Left cardiac atrium (tissue), 4 donors: ENCODE measurements around the gene YTHDF1. TPM values are rescaled to one million over a fixed set of nuclear protein-coding genes. Genes with fewer than 3 reads are reported as not detected.
"Not testable (repeated sequence)": the region's sequence is repeated elsewhere in the genome, so short reads cannot be mapped to it uniquely, and the experiment has no call there.

Experiments
- ATAC-seq, 2 donors: fragments of 200-7000 bp; cut with Tn5 transposase; one replicate each; pipeline ENCODE4 v1.9.1; 2020; ENCODE audit warnings: mild to moderate bottlenecking in 2 of 2, moderate library complexity in 2 of 2
- DNase-seq: peaks from one replicate; pipeline ENCODE4 v3.0.0-alpha.2; 2020
- intact Hi-C, 2 donors: fragments of 100-400 bp; cut with DNase I; formaldehyde crosslinking; loops; one replicate each; pipeline versions ENCODE4 v1.14.1 to v1.15.1; 2022 to 2023
- total RNA-seq, 2 donors: library from RNA; stranded (reverse); fragmentation: NEBNext Ultra II Directional; extraction: Animal tissue kit (Norgen Biotek cat#: 25700); gene quantifications; one replicate each; pipeline ENCODE4 v1.2.1, GENCODE V29; 2021
- donor health status: DM: no; HTN: yes; CAD: no.
- donor health status: DM: no; HTN: yes; CAD: no; lungs with severe emphysema.
- donor health status: DM: yes; HTN: yes; CAD: no.
- donor health status: Dilated cardiomyopathy.

YTHDF1 gene
- total RNA-seq, 2 donors from 2014 or later, result 19.3 to 29.9 TPM

DNA sequence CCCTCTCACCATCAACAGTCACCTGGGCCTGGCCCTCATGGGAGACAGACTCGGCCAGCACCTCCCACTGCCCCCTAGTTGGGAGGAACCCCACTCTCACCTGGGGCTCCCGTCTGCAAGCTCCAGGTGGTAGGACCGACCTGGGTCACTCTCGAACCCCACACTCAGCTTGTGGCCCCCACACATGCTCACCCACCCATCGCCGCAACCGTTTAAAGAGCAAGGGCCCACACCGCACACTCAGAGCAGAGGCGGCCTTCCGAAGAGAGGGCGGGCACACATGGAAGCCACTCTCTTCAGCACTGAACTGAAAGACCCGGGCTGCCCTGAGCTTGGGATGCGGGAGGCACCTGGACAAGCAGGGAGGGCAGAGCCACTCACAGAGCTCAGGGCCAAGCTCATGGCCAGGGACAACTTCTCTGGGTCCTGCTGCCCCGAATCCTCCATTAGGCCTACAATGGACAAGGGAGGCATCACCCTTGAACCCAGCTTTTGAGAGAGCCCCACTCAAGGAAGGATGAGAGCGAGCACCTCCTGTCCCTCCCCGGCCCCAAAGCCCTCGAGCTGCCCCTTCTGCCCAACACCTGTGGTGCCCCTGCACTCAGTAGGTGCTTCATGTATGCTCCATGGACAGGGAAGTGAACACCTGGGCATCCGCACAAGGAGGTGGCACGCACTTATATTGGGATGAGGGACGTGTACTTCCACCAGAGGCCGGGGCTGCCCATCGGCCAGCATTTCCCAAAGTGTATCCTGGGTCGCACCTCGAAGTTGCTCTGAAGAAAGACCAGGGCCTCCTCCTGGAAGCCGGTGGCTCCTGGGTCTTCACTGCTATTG lies 50.4 kb downstream of the YTHDF1 start:
- no peak for ATAC-seq
- intact Hi-C loops, result no loop called here
- no peak for DNase-seq

- no peak for DNase-seq
Measured at GRCh38 chr20:63164484-63165355, 51.2 kb downstream of the YTHDF1 start.

DNA sequence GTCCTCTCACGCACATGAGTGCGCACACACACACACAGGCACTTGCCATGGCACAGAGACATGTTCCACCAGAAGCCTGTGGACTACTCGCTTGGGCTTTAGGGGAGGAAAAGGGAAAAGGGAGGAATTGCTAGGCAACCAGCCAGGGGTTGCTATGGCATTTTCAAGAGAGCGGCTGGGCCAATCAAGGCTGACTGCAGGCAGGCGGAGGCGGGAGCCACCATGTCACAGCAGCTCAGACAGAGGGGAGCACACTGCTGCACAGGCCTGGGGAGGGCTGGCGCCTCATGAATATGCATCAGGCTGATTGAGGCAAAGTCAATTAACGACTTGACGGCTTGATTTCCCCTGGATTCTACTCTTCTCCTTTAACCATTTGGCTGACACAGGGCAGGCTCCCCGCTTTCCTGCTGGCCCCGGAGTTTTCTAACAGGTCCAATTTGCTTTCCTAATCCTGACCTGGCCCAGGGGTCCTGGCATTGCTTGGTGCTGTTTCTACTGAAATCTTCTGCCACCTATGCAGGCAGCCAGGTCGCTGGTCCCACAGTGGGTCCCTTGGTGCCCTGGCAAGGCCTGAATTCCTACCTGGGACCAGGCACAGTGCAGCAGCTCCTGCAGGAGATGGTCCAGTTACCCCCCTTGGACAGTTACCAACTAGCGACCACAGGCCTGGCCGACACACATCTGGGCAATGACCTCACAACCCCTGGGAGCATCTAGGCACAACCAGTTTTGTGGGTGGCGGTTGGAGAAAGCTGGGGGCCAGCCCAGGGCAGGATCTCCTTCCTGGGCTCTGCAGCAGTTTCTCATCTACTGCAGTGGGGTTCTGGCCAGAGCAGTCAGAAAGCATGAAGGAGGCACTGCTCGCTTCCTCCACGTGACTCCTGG lies 52.1 kb downstream of the YTHDF1 start:
- DNase-seq (no peak), ATAC-seq (no peak)
- intact Hi-C loops, result no loop called here

More at GRCh38 chr20:63164484-63165355, 51.2 kb downstream of the YTHDF1 start:
- intact Hi-C loops, result no loop called here
- ATAC-seq, result no peak

DNA sequence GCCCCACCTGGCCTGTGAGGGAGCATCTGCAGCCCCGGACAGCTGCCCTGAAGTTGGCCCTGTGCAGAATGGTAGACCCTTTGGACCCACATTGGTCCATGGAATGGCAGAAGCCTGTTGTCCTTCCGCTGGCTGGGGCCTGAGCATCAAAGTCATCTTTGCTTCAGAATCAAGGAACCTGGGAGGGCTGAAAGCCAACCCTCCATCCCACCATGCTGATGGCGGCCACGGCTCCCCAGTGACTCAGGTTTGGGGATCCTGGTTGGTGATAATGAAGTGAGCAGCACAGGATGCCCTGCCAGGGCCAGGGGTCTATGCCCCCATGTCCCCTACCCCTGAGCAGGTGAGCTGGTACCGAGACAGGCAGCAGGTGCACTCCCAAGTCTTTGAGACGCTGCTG lies 52.8 kb downstream of the YTHDF1 start:
- intact Hi-C loops, result no loop called here
- DNase-seq, result no peak
- no peak for ATAC-seq

GRCh38 chr20:63162206-63162795 lies 53.6 kb downstream of the YTHDF1 start:
- ATAC-seq (no peak), DNase-seq (no peak)
- intact Hi-C loops, result no loop called here

- ATAC-seq (no peak), DNase-seq (no peak)
- intact Hi-C loops, result no loop called here
Measured at GRCh38 chr20:63161176-63161651, 54.7 kb downstream of the YTHDF1 start.

DNA sequence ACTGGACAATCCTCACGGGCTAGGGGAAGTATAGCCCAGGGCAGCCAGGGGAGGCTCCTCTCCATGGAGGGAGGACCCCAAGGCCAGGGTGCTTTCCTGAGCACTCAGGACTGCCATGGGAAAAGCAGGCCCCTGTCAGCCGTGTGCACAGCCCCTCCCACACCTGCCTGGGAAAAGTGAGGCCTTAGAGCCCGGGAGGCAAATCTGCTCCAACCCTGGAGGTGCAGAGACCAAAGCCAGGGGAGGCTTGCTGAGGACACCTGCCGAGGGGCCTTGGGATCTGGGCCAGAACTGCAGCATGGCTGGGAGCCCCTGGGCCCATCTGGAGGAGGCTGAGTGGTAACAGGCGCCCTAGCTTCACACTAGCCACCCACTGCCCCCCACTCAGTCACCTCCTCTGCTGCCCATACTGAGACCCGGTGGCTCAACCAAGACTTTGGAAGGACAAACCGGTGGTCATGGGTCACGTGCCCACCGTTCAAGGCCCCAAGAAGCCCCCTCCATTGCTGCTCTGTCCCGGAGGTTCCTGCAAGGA lies 55.2 kb downstream of the YTHDF1 start:
- ATAC-seq, result no peak
- DNase-seq, result no peak
- intact Hi-C loops, result no loop called here

DNA sequence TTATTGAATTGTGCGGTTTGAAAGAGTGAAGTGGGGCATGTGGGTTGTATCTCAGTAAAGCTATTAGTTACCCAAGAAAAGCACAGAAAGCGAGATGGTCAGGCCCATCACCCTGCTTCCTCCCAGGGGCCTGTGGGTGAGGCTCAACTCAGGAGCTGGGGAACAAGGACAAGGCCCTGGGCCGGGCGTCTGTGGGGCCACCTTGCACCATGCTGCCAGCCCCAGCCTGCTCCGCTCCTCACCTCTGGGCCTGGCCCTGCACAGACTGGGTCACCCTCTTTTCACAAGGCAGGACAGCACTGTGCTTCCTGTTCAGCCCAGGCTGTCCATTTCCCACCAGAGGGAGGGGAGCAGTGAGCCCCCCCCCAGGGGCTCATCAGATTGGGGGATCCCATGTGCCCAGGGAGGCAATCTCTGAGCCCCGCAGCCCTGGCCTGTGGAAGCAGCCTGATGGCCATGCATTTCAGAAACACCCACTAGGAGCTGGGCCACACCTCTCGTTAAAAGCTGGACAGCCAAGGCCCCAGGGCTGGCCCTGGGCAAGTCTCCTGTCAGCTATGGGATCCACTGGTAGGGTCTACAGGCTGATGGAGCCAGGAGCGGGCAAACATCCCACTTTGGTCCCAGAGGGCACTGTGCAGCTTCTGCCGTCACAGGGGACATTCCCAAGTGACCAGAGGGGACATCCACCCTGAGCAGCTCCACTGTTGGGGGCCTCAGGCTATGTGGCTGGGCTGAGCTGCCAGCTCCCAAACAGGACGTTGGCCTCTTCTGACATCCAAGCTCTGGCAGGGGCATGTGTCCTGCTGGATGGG lies 55.9 kb downstream of the YTHDF1 start:
- intact Hi-C loops, result no loop called here
- no peak for ATAC-seq
- no peak for DNase-seq

GRCh38 chr20:63159251-63159650 lies 56.7 kb downstream of the YTHDF1 start:
- ATAC-seq, DNase-seq, intact Hi-C loops: not testable (repeated sequence)

DNA sequence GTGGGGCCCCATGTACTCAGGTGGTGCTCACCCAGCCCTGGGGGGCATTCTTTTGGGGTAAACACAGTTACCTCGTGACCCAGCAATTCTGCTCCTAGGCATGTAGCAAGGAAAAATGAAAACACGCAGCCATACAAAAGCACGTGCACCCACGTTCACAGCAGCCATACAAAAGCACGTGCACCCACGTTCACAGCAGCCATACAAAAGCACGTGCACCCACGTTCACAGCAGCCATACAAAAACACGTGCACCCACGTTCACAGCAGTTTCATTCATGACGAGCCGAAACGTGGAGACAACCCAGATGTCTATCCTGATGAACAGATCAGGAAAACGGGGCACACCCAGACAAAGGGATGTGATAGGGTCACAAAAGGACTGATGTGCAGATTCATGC lies 57.1 kb downstream of the YTHDF1 start:
- intact Hi-C loops, result no loop called here
- ATAC-seq (no peak), DNase-seq (no peak)

GRCh38 chr20:63158352-63158751 lies 57.6 kb downstream of the YTHDF1 start:
- DNase-seq, result no peak
- ATAC-seq, result no peak
- intact Hi-C loops, result no loop called here

DNA sequence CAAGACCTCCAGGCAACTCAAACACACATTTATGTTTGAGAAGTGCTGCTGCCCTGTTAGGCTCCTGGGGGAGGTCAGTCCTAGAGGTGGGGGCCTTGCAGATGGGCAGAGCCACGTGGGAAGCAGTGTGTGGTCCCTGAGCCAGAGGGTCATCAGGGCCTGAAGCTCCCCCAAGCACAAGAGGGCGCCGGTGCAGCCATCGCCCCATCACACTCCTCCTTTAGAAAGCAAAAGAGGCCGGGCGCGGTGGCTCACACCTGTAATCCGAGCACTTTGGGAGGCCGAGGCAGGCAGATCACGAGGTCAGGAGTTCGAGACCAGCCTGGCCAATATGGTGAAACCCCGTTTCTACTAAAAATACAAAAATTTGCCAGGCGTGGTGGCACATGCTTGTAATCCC lies 58.5 kb downstream of the YTHDF1 start:
- DNase-seq, intact Hi-C loops, ATAC-seq: not testable (repeated sequence)

GRCh38 chr20:63156221-63156671 lies 59.7 kb downstream of the YTHDF1 start:
- no peak for ATAC-seq
- intact Hi-C loops, result no loop called here

GRCh38 chr20:63155266-63156165 lies 60.4 kb downstream of the YTHDF1 start:
- intact Hi-C loops, result no loop called here
- DNase-seq (no peak), ATAC-seq (no peak)

More at GRCh38 chr20:63156221-63156671, 59.7 kb downstream of the YTHDF1 start:
- no peak for DNase-seq

- ATAC-seq (no peak), DNase-seq (no peak)
- intact Hi-C loops, result no loop called here
Measured at GRCh38 chr20:63154395-63154794, 61.5 kb downstream of the YTHDF1 start.
